ENCODE data around the gene ALKBH4.
"Not testable (repeated sequence)": the region's sequence is repeated elsewhere in the genome, so short reads cannot be mapped to it uniquely, and the experiment has no call there.

The ALKBH4 gene

GRCh38 chr7:102429141-102429899 lies 35.3 kb downstream of the ALKBH4 start:
- in situ Hi-C loops (cut with MboI; ENCODE audit: low sequenced_read_pairs): no loop called here

GRCh38 chr7:102427019-102427405 lies 37.7 kb downstream of the ALKBH4 start:
- in situ Hi-C loops (cut with MboI; ENCODE audit: low sequenced_read_pairs): no loop called here

- in situ Hi-C loops (cut with MboI; ENCODE audit: low sequenced_read_pairs): no loop called here
These were observed 38.2 kb downstream of the ALKBH4 start for GRCh38 chr7:102426268-102427018.

- in situ Hi-C loops (cut with MboI; ENCODE audit: low sequenced_read_pairs): no loop called here
These were observed 38.9 kb downstream of the ALKBH4 start for GRCh38 chr7:102425639-102426267.

GRCh38 chr7:102424787-102425218 lies 39.9 kb downstream of the ALKBH4 start:
- in situ Hi-C loops (cut with MboI; ENCODE audit: low sequenced_read_pairs): no loop called here

- in situ Hi-C loops (cut with MboI; ENCODE audit: low sequenced_read_pairs): no loop called here
These were observed 40.5 kb downstream of the ALKBH4 start for GRCh38 chr7:102424129-102424551.

GRCh38 chr7:102421706-102422240 lies 42.9 kb downstream of the ALKBH4 start:
- in situ Hi-C loops (cut with MboI; ENCODE audit: low sequenced_read_pairs): no loop called here

- in situ Hi-C loops (cut with MboI; ENCODE audit: low sequenced_read_pairs): no loop called here
These were observed 46.1 kb downstream of the ALKBH4 start for GRCh38 chr7:102418592-102418991.

- in situ Hi-C loops (cut with MboI; ENCODE audit: low sequenced_read_pairs): no loop called here
These were observed 47.6 kb downstream of the ALKBH4 start for GRCh38 chr7:102417105-102417504.

- in situ Hi-C loops (cut with MboI; ENCODE audit: low sequenced_read_pairs): no loop called here
These were observed 48.3 kb downstream of the ALKBH4 start for GRCh38 chr7:102416406-102416805.

GRCh38 chr7:102415685-102416225 lies 48.9 kb downstream of the ALKBH4 start:
- in situ Hi-C loops (cut with MboI; ENCODE audit: low sequenced_read_pairs): no loop called here

- in situ Hi-C loops (cut with MboI; ENCODE audit: low sequenced_read_pairs): no loop called here
These were observed 51.1 kb downstream of the ALKBH4 start for GRCh38 chr7:102413611-102414010.

GRCh38 chr7:102413091-102413490 lies 51.6 kb downstream of the ALKBH4 start:
- in situ Hi-C loops (cut with MboI; ENCODE audit: low sequenced_read_pairs): no loop called here

- in situ Hi-C loops (cut with MboI; ENCODE audit: low sequenced_read_pairs): no loop called here
These were observed 52.1 kb downstream of the ALKBH4 start for GRCh38 chr7:102412548-102412947.

GRCh38 chr7:102410918-102411317 lies 53.7 kb downstream of the ALKBH4 start:
- in situ Hi-C loops (cut with MboI; ENCODE audit: low sequenced_read_pairs): no loop called here

GRCh38 chr7:102410123-102410522 lies 54.5 kb downstream of the ALKBH4 start:
- in situ Hi-C loops (cut with MboI; ENCODE audit: low sequenced_read_pairs): no loop called here

- in situ Hi-C loops (cut with MboI; ENCODE audit: low sequenced_read_pairs): no loop called here
These were observed 55.3 kb downstream of the ALKBH4 start for GRCh38 chr7:102409340-102409739.

- in situ Hi-C loops (cut with MboI; ENCODE audit: low sequenced_read_pairs): not testable (repeated sequence)
These were observed 56.1 kb downstream of the ALKBH4 start for GRCh38 chr7:102408530-102408929.

GRCh38 chr7:102407910-102408309 lies 56.8 kb downstream of the ALKBH4 start:
- in situ Hi-C loops (cut with MboI; ENCODE audit: low sequenced_read_pairs): no loop called here
